Measurements from ENCODE around the gene NAGPA.
A peak's percentile ranks its signal among the peaks of the same experiment; 100 is the strongest.
"Not testable (repeated sequence)": the region's sequence is repeated elsewhere in the genome, so short reads cannot be mapped to it uniquely, and the experiment has no call there.

NAGPA gene, protein sequence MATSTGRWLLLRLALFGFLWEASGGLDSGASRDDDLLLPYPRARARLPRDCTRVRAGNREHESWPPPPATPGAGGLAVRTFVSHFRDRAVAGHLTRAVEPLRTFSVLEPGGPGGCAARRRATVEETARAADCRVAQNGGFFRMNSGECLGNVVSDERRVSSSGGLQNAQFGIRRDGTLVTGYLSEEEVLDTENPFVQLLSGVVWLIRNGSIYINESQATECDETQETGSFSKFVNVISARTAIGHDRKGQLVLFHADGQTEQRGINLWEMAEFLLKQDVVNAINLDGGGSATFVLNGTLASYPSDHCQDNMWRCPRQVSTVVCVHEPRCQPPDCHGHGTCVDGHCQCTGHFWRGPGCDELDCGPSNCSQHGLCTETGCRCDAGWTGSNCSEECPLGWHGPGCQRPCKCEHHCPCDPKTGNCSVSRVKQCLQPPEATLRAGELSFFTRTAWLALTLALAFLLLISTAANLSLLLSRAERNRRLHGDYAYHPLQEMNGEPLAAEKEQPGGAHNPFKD
- 21.8 to 28.6 reads per million in 2 donors for total RNA-seq

GRCh38 chr16:5033256-5034166, at the start of gene NAGPA:
NAGPA (minus strand) TSS chr16:5033935; CDS start chr16:5033914, 21 bp downstream.
- DNase-seq: peak; percentile 67 to 90 (median 76)

DNA sequence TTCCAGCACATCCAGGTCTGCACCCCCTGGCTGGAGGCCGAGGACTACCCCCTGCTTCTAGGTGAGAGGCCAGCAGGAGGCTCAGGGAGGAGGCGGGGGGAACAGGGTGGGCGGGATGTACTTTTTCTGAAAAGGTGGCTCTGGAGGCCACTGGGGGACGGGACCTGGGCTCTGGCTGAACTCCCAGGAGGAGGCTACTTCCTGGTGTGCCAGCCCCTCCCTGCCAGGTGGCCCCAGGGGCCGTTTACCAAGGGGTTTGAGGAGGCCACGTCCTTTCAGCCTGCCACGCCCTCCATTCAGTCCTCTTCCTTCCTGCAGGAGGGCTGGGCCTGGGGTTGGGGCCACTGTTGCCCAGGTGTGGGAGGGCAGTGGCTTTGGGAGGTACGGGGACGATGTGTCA, 47.3 kb upstream of the NAGPA start:
- DNase-seq: not testable (repeated sequence)

GRCh38 chr16:5080461-5080860, 46.7 kb upstream of the NAGPA start:
- DNase-seq: not testable (repeated sequence)

- no peak for DNase-seq
These were observed 44.9 kb upstream of the NAGPA start for GRCh38 chr16:5078626-5079025.

DNA sequence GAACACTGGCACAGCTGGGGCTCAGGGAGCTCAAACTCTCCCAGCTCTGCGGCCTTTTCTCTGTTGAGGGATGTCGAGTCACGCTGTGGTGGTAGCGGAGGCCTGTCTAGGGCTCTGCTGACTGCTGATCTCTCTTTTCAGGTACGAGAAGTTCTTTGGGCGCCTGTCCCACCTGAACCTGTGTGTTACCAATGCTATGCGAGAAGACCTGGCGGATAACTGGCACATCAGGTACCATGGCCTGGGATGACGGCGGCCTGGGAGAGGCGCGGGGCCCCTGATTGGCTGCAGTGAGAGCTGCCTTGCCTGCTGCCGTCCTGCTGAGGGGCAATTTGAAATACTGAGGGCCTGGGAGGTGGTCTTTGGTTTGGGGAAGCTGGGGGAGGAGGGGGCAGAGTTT, 43.6 kb upstream of the NAGPA start:
- DNase-seq: no peak

GRCh38 chr16:5075637-5076036, 41.9 kb upstream of the NAGPA start:
- DNase-seq: no peak

- not testable (repeated sequence) for DNase-seq
These were observed 40.0 kb upstream of the NAGPA start for GRCh38 chr16:5073771-5074170.

DNA sequence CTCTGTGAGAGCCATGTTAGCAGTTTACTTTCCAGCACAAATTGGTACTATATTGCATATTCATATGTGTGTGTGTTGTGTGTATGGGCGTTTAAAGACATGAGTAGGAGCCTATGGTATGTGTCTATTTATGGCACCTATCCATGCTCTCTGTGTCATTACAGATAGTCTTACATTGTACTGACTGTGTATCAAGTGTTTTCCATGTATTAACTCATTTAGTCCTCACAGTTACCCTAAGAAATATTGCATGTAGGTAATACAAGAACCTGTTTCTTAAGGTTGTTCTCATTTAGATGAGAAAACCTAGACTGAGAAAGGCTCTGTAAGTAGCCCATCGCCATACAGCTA, 39.5 kb upstream of the NAGPA start:
- no peak for DNase-seq

- no peak for DNase-seq
These were observed 38.9 kb upstream of the NAGPA start for GRCh38 chr16:5072334-5073278.

DNA sequence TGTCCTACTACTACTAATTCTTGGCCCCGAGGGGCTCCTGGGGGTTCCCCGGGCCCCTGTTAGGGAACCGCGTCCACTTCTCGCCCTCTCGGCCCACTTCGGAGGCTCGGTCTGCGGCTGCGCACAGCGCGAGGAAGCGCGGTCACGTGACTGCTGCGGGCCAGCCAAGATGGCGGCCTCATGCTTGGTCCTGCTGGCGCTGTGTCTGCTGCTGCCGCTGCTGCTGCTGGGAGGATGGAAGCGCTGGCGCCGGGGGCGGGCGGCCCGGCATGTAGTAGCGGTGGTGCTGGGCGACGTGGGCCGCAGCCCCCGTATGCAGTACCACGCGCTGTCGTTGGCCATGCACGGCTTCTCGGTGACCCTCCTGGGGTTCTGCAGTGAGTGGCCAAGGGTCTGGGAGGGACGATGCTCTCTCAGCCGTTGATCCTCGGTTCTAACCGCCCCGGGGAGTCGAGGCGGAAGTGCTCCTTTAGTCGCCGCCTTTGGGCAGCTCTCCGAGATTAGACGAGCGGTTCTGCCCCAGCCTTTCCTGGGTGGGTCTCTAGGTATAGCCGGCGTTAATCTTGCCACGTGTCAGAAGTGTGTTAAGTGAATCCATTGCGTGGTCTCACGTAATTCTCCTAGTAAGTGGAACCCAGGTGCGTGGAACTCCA, 38.1 kb upstream of the NAGPA start, which contains the start of gene ALG1:
Gene ALG1 (plus strand): TSS at position 163 of the 653 bp plus-strand sequence. CDS start 7 bp downstream, at position 170.
- DNase-seq: peak; percentile 76 to 92 (median 80)

DNA sequence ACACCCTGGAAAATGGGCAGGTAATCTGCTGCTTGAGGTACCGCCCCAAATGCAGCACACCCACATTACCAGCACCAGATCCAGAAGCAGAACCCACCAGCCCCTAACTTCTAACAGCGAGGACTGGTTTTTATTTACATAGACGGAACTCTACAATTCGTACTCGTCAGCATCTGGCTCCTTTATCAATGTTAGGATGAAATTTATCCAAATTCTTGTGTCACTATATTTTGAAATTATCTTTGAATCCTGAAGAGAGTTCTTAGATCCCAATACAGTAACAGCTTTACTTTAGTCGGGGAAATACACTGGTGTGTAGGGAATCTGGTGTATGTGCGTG, 37.6 kb upstream of the NAGPA start:
- DNase-seq: no peak

GRCh38 chr16:5070431-5071186, 36.9 kb upstream of the NAGPA start:
- no peak for DNase-seq

DNA sequence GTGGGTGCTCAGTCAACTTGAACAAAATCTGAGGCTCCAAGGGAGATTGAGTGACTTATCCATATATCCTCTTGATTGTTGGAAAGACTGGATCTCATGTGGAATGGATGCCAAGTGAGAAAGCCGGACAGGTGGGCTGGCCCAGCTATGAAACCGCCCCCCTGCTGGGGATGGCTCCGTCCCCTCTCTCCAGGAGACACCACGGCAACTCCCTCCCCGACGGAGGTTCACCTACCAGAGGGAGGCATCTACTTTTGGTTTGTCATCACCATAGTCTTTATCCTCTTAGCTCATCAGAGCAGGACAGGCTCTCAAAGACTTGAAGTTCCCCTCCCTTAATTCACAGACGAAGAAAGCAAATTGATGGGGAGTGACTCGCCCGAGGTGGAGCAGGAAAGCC, 36.1 kb upstream of the NAGPA start:
- DNase-seq: no peak

- DNase-seq: no peak
These were observed 35.3 kb upstream of the NAGPA start for GRCh38 chr16:5069048-5069447.

DNA sequence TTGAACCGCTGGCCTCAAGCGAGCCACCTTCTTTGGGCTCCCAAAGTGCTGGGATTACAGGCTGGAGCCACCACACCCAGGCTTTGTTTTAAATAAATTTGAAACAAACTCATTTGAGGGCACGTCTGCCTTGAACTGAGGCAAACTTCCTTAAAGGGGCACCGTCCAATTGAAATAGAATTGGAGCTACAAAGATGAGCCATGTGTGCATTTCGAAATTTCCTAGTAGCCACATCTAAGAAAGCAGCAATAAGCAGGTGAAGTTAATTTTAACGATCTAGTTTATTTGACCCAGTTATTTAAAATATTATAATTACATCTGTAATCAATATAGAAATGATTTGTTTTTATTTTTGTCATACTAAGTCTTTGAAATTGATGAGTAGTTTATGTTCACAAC, 32.8 kb upstream of the NAGPA start:
- no peak for DNase-seq

DNA sequence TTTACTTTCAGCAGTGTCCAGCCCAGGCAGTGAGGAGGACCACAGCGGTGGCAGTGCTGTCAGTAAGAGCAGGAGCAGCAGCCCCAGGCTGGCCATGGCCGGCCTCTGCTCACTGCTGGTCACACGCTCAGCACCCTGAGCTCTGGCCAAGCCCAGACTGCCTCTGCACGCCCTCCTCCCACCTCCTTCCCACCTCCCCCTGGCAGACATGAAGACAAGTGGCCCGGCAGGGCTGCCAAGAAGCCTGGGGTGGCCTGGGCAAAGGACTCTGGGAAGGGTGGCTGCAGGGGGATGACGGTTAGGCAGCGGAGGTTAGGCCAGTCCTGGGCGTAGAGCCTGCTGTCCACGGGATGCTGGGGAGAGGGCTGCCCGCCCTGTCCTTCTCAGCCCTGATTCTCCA, 32.1 kb upstream of the NAGPA start, which contains the start of gene C16orf89:
Gene C16orf89 (minus strand): TSS at position 144 of the 400 bp plus-strand sequence. CDS start 48 bp downstream, at position 96.
- no peak for DNase-seq

DNA sequence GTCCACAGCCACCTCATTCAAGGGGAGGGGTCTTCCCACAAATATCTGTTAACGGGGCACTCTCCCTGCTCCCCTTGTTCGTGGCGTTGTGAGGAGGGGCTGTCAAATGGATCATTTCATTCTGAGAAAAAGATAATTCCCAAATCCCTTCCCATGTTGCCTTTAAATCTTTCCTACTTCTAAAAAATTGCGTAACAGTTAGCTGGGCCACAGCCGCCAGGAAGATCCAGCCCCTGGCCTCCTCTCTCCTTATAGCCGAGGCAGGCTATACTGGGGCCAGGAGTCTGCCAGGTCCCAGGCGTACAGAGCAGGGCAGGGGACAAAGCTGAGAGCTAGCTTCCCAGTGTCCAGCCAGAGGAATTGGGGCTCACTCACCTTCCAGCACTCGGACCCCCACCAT, 31.6 kb upstream of the NAGPA start:
- DNase-seq: no peak

GRCh38 chr16:5064915-5065314, 31.2 kb upstream of the NAGPA start:
- no peak for DNase-seq

DNA sequence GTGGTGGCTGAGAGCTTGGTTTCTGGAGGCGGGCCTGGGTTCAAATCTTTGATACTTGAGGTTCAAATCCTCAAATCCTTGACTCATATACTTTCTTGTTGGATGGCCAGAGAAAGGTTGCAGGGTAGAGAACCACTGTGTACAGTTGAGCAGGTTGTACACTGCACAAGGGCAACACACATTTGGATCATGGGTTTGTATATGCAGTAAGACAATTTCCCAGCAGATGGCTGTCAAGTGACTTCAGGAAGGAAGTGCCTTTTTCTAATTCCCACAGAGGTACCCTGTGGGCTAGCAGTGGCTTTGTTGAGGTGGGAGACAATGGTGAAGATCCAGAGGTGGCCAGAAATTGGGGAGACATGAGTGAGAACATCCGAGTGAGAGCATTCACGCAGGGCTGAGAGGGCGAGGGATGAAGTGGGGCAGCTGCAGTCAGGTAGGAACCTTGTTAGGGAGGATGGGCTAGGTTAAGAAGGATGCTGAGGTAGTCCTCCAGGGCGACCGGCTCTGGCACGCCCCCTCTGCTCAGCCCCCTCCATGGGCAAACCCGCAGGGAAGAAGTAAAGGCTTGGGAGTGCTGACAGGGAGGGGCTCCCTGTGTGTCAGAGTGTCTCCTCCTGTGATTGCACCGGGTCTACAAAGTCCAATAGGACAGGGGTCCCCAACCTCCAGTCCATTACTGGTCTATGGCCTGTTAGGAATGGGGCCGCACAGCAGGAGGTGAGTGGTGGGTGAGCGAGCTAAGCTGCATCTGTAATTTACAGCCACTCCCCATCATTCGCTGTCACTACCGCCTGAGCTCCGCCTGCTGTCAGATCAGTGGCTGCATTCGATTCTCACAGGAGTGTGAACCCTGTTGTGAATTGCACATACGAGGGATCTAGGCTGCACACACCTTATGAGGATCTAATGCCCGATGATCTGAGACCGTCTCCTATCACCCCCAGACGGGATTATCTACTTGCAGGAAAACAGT, 29.3 kb upstream of the NAGPA start:
- DNase-seq: no peak

GRCh38 chr16:5062051-5062450, 28.3 kb upstream of the NAGPA start:
- DNase-seq: no peak

Measured in T-helper 2 cell (primary cell).